Left lung (tissue), 10 donors: ENCODE data around the gene ZNF785. TPM values are rescaled to one million over a fixed set of nuclear protein-coding genes. Genes with fewer than 3 reads are reported as not detected.
A peak's percentile ranks its signal among the peaks of the same experiment; 100 is the strongest.

ENCODE experiments used
- ATAC-seq: fragments of 200-7000 bp; cut with Tn5 transposase; one replicate; pipeline ENCODE4 v1.9.1; 2020; ENCODE audit warnings: moderate library complexity
- DNase-seq, 4 donors: peaks; one replicate each; pipeline ENCODE4 v3.0.0-alpha.2; 2013 to 2020
- H3K27ac ChIP-seq, 2 donors: fragments of 200-600 bp; sonication (generic) in 1 of 2; one replicate each; pipeline versions ENCODE4 v1.5.0 to v1.8.0; 2020 to 2021
- H3K27me3 ChIP-seq, 2 donors: fragments of 200-600 bp; sonication (generic) in 1 of 2; one replicate each; pipeline versions ENCODE4 v1.5.0 to v1.8.0; 2020 to 2021
- H3K36me3 ChIP-seq, 2 donors: fragments of 200-600 bp; sonication (generic) in 1 of 2; one replicate each; pipeline versions ENCODE4 v1.5.0 to v1.8.0; 2020 to 2021
- H3K4me1 ChIP-seq, 2 donors: fragments of 200-600 bp; one replicate each; pipeline ENCODE4 v1.8.0; 2021
- H3K4me3 ChIP-seq, 2 donors: fragments of 200-600 bp; sonication (generic) in 1 of 2; one replicate each; pipeline versions ENCODE4 v1.5.0 to v1.8.0; 2020 to 2021; ENCODE audit warnings: mild to moderate bottlenecking in 1 of 2
- H3K9me3 ChIP-seq, 2 donors: fragments of 200-600 bp; sonication (generic) in 1 of 2; one replicate each; pipeline versions ENCODE4 v1.5.0 to v1.8.0; 2020 to 2021
- CTCF ChIP-seq, 2 donors: fragments of 200-600 bp; sonication (generic) in 1 of 2; IDR thresholded peaks; one replicate each; pipeline versions ENCODE4 v1.5.0 to v1.8.0; 2021; ENCODE audit warnings: antibody characterized with exemption in 2 of 2
- intact Hi-C, 2 donors: fragments of 100-400 bp; cut with DNase I; formaldehyde crosslinking; loops; one replicate each; pipeline versions ENCODE4 v1.11.2 to v1.14.2; 2022
- polyA plus RNA-seq, 6 donors: library from polyadenylated mRNA; unstranded; fragments of 120-200 nt; gene quantifications; one replicate each; pipeline ENCODE4 v1.2.1, GENCODE V29; 2013; ENCODE audit not compliant: insufficient read length in 6 of 6
- total RNA-seq, 2 donors: library from RNA; stranded (reverse); fragmentation: NEBNext Ultra II Directional; extraction: Animal tissue kit (Norgen Biotek cat#: 25700); gene quantifications; one replicate each; pipeline ENCODE4 v1.2.1, GENCODE V29; 2021
- donor health status: DM: no; HTN: yes; CAD: no.
- donor health status: DM: no; HTN: no; CAD: no.

The ZNF785 gene
- total and polyA plus RNA-seq, 8 donors = 12.9 to 33.0 (median 28.7) TPM

- Histone ChIP-seq H3K4me1 (peaks cover 0 to 50% of the 10 kb centered on the region in 2 donors), H3K36me3 (no peaks in the 10 kb centered on the region), H3K4me3 (no peak overlapping the region), H3K9me3 (no peaks in the 10 kb centered on the region), H3K27ac (no peak overlapping the region), H3K27me3 (no peaks in the 10 kb centered on the region)
- no peak for TF ChIP-seq CTCF (IDR thresholded peaks at IDR 0.05)
- DNase-seq (peak in 1 of 4 donors; percentile 10), ATAC-seq (no peak)
- intact Hi-C loops = no loop called here
Observed at GRCh38 chr16:30565526-30565925, 20.0 kb downstream of the ZNF785 start.

DNA sequence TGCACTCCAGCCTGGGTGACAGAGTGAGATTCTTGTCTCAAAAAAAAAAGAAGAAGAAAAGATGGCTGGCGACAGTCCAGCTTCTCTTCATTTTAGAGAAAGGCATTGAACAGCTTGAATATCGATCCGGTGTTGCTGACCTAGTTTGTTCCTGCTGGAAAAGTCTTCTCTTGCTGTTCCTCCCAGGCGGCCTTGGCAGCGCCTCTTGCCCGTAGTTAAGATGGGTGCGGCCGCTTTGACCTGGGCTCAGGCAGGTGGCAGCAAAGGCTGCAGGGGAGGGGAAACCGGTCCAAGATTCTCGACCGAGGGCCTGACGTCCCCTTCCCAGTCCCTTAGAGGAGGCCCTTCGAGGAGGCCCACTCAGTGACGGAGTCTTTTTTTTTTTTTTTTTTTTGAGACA is 23.5 kb downstream of the ZNF785 start:
- intact Hi-C loops = no loop called here

DNA sequence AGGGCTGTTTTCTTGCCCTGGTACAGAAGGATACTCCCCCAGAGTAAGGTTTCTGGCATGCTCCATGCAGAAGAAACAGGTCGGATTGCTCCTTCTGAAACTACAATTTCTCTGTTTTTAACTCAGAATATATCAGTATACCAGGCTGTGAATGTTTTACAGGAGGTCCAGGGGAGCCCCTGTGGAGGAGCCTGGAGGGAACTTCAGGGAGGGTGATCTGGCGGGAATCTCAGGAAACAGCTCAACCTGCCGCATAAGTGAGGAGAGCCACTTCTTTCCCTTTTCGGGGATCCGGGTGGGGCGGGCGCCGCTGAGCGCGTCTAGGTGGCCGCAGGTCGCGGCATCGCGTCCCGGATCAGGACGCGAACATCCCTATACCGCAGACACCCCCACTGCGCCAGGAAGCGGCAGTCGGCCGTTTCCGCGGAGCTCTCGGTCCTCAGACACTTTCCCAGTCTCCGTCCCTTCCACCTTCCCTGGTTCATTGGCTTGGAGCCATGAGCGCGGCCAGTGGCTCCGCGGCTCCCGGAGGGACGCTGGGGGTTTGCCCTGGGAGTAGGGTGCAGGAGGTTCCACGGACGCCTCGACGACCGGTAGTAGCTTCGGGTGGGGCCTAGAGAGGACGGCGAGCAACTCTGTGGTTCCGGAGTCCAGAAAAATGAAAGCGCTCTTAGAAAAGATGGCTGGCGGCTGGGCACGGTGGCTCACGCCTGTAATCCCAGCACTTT is 24.2 kb downstream of the ZNF785 start:
- ATAC-seq = no peak
- intact Hi-C loops = no loop called here
- H3K4me3 ChIP-seq = peak overlapping the region; percentile 28 to 54
- H3K9me3 ChIP-seq = no peaks in the 10 kb centered on the region
- H3K27ac ChIP-seq = peak overlapping the region; percentile 66 to 89
- DNase-seq = peak in 2 of 4 donors; percentile 54 to 87
- TF ChIP-seq CTCF (IDR thresholded peaks at IDR 0.05) = no peak
- H3K4me1 ChIP-seq = peaks cover 0 to 49% of the 10 kb centered on the region in 2 donors
- H3K27me3 ChIP-seq = no peaks in the 10 kb centered on the region
- peaks cover 0 to 2% of the 10 kb centered on the region in 2 donors for H3K36me3 ChIP-seq

More for the DNA sequence above, 23.5 kb downstream of the ZNF785 start:
- no peaks in the 10 kb centered on the region for H3K36me3 ChIP-seq
- peak overlapping the region; percentile 66 to 89 for H3K27ac ChIP-seq
- no peak for TF ChIP-seq CTCF (IDR thresholded peaks at IDR 0.05)
- H3K4me1 ChIP-seq = peaks cover 0 to 41% of the 10 kb centered on the region in 2 donors
- H3K27me3 ChIP-seq = no peaks in the 10 kb centered on the region
- H3K4me3 ChIP-seq = peak overlapping the region in 1 of 2 donors; percentile 54
- ATAC-seq = no peak
- DNase-seq = peak in 1 of 4 donors; percentile 36
- no peaks in the 10 kb centered on the region for H3K9me3 ChIP-seq

DNA sequence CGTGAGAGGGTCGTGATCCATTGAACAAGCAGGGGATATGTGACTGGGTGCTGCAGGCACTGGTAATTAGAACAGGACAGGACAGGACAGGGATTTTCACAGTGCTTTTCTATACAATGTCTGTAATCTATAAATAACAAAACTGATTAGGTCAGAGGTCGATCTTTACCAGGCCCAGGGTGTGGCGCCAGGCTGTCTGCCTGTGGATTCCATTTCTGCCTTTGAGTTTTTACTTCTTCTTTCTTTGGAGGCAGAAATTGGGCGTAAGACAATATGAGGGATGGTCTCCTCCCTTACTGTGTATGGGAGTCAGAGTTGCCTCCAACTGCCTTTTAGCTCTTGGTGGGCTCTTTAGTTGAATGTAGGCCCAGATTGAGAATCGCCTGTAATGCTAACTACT is 25.8 kb downstream of the ZNF785 start:
- Histone ChIP-seq H3K9me3 (no peaks in the 10 kb centered on the region), H3K27ac (peak overlapping the region in 1 of 2 donors; percentile 98), H3K4me1 (peaks cover 0 to 54% of the 10 kb centered on the region in 2 donors), H3K27me3 (no peaks in the 10 kb centered on the region), H3K4me3 (no peak overlapping the region), H3K36me3 (peaks cover 0 to 17% of the 10 kb centered on the region in 2 donors)
- ATAC-seq (no peak), DNase-seq (no peak)
- intact Hi-C loops = no loop called here
- TF ChIP-seq CTCF (IDR thresholded peaks at IDR 0.05) = no peak

DNA sequence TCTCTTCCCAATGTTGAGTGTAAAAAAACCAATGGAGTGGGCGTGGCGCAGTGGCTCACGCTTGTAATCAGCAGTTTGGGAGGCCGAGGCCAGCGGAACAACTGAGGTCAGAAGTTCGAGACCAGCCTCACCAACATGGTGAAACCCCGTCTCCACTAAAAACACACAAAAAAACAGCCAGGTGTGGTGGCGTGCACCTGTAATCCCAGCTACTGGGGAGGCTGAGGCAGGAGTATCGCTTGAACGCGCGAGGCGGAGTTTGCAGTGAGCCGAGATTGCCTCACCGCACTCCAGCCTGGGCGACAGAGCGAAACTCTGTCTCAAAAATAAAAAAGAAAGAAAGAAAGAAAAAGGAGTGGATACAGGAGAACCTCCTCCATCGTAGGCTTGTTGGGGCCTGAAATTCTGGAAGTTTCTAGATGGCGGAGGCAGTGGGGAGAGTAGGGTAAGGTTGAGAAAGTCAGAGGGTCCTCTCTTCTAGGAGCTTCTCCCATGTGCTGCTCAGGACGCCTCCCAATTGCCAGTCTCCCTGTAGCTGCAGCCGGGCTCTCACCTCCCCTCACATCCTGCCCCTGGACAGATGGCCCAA is 26.6 kb downstream of the ZNF785 start:
- Histone ChIP-seq H3K36me3 (peaks cover 0 to 25% of the 10 kb centered on the region in 2 donors), H3K9me3 (no peaks in the 10 kb centered on the region), H3K27ac (peak overlapping the region; percentile 83 to 98), H3K27me3 (no peaks in the 10 kb centered on the region), H3K4me3 (peak overlapping the region in 1 of 2 donors; percentile 95), H3K4me1 (peaks cover 0 to 55% of the 10 kb centered on the region in 2 donors)
- intact Hi-C loops = no loop called here
- ATAC-seq = no peak
- TF ChIP-seq CTCF (IDR thresholded peaks at IDR 0.05) = no peak
- peak in 1 of 4 donors; percentile 27 for DNase-seq
